ENCODE measurements around the gene MYRIP.

MYRIP gene

GRCh38 chr3:40196966-40197365, 387.6 kb downstream of the MYRIP start:
- DNase-seq: no peak

GRCh38 chr3:40200692-40201316, 391.4 kb downstream of the MYRIP start:
- no peak for DNase-seq

- DNase-seq: no peak
Observed at GRCh38 chr3:40201770-40202169, 392.4 kb downstream of the MYRIP start.

GRCh38 chr3:40206522-40206921, 397.1 kb downstream of the MYRIP start:
- DNase-seq: no peak

GRCh38 chr3:40207796-40208195, 398.4 kb downstream of the MYRIP start:
- no peak for DNase-seq

- no peak for DNase-seq
Observed at GRCh38 chr3:40208251-40208650, 398.8 kb downstream of the MYRIP start.

- DNase-seq: no peak
Observed at GRCh38 chr3:40211579-40211978, 402.2 kb downstream of the MYRIP start.

GRCh38 chr3:40213556-40213955, 404.1 kb downstream of the MYRIP start:
- DNase-seq: no peak

GRCh38 chr3:40215015-40215414, 405.6 kb downstream of the MYRIP start:
- DNase-seq: no peak

GRCh38 chr3:40216471-40216870, 407.1 kb downstream of the MYRIP start:
- DNase-seq: no peak

- no peak for DNase-seq
Observed at GRCh38 chr3:40223856-40224255, 414.4 kb downstream of the MYRIP start.

GRCh38 chr3:40224796-40225515, 415.5 kb downstream of the MYRIP start:
- no peak for DNase-seq

GRCh38 chr3:40226636-40227035, 417.2 kb downstream of the MYRIP start:
- DNase-seq: no peak

GRCh38 chr3:40228792-40229350, 419.5 kb downstream of the MYRIP start:
- no peak for DNase-seq

GRCh38 chr3:40229386-40229785, 420.0 kb downstream of the MYRIP start:
- no peak for DNase-seq

- DNase-seq: no peak
Observed at GRCh38 chr3:40229963-40230362, 420.6 kb downstream of the MYRIP start.

- DNase-seq: no peak
Observed at GRCh38 chr3:40230382-40230781, 421.0 kb downstream of the MYRIP start.

GRCh38 chr3:40232626-40233025, 423.2 kb downstream of the MYRIP start:
- DNase-seq: no peak

GRCh38 chr3:40237159-40237558, 427.8 kb downstream of the MYRIP start:
- DNase-seq: no peak

GRCh38 chr3:40237889-40238571, 428.6 kb downstream of the MYRIP start:
- no peak for DNase-seq

- DNase-seq: no peak
Observed at GRCh38 chr3:40240921-40241320, 431.5 kb downstream of the MYRIP start.

- DNase-seq: no peak
Observed at GRCh38 chr3:40242216-40242615, 432.8 kb downstream of the MYRIP start.

GRCh38 chr3:40242638-40243037, 433.2 kb downstream of the MYRIP start:
- no peak for DNase-seq

GRCh38 chr3:40243056-40243455, 433.6 kb downstream of the MYRIP start:
- DNase-seq: no peak

Measured in right hindlimb (tissue), 1 donor.